ENCODE measurements around the gene UNC93A. TPM values are rescaled to one million over a fixed set of nuclear protein-coding genes. Genes with fewer than 3 reads are reported as not detected.
"Not testable (repeated sequence)": the region's sequence is repeated elsewhere in the genome, so short reads cannot be mapped to it uniquely, and the experiment has no call there.

Gene UNC93A
- total RNA-seq, 1 donor from 2014 or later: 0.69 TPM

GRCh38 chr6:167293590-167294091 lies 2.5 kb downstream of the UNC93A start:
- DNase-seq: no peak

- no peak for DNase-seq
Observed at GRCh38 chr6:167294241-167294640, 3.1 kb downstream of the UNC93A start.

GRCh38 chr6:167294651-167295494 lies 3.8 kb downstream of the UNC93A start:
- no peak for DNase-seq

GRCh38 chr6:167295495-167296292 lies 4.6 kb downstream of the UNC93A start:
- DNase-seq: no peak

- DNase-seq: no peak
Observed at GRCh38 chr6:167296293-167296690, 5.2 kb downstream of the UNC93A start.

GRCh38 chr6:167296902-167297301 lies 5.8 kb downstream of the UNC93A start:
- no peak for DNase-seq

GRCh38 chr6:167298127-167298526 lies 7.0 kb downstream of the UNC93A start:
- no peak for DNase-seq

GRCh38 chr6:167299641-167300308 lies 8.7 kb downstream of the UNC93A start:
- DNase-seq: no peak

- DNase-seq: no peak
Observed at GRCh38 chr6:167300902-167301777, 10.0 kb downstream of the UNC93A start.

- DNase-seq: no peak
Observed at GRCh38 chr6:167302074-167302473, 11.0 kb downstream of the UNC93A start.

- DNase-seq: no peak
Observed at GRCh38 chr6:167302796-167303195, 11.7 kb downstream of the UNC93A start.

GRCh38 chr6:167303675-167304625 lies 12.8 kb downstream of the UNC93A start:
- DNase-seq: no peak

- no peak for DNase-seq
Observed at GRCh38 chr6:167304912-167305311, 13.8 kb downstream of the UNC93A start.

GRCh38 chr6:167305796-167306195 lies 14.7 kb downstream of the UNC93A start:
- no peak for DNase-seq

- no peak for DNase-seq
Observed at GRCh38 chr6:167306401-167306998, 15.4 kb downstream of the UNC93A start.

- no peak for DNase-seq
Observed at GRCh38 chr6:167307342-167307955, 16.3 kb downstream of the UNC93A start.

- DNase-seq: no peak
Observed at GRCh38 chr6:167308207-167308606, 17.1 kb downstream of the UNC93A start.

- DNase-seq: not testable (repeated sequence)
Observed at GRCh38 chr6:167309355-167310192, 18.5 kb downstream of the UNC93A start.

- no peak for DNase-seq
Observed at GRCh38 chr6:167311286-167311685, 20.2 kb downstream of the UNC93A start.

All from skin of body (tissue), 2 donors.